ENCODE measurements around the gene SVOP. TPM values are rescaled to one million over a fixed set of nuclear protein-coding genes. Genes with fewer than 3 reads are reported as not detected.

SVOP gene
- total and polyA plus RNA-seq, 2 of the 8 experiments (the other 6 are each of a cell fraction or from before 2014, with no cell fraction given) = 0.06 TPM; not detected in 1

DNA sequence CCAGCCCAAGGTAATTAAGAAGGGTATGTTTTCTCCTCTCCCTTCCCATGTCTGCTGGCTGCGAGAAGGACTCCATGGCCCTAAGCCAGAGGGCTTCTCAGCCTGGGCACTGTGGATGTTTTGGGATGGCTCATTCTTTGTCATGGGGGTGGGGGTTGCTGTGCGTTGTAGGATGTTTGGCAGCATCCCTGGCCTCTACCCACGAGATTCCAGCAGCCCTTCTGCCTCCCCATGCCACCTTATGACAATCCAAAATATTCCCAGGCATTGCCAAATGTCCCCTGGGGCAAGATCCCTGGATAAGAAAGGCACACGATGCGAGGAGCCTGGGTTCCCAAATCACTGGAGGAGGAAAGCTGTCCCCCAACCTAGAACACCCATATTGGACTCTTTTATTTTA, 104.5 kb downstream of the SVOP start:
- Histone ChIP-seq H2BK20ac (ENCODE audit: low read length) (no peak overlapping the region), H3K23me2 (ENCODE audit: low read depth, low read length) (no peaks in the 10 kb centered on the region), H3K4me1 (replicated peaks in 1 of 4; ENCODE audit: control insufficient read depth in 3 of 4, insufficient read depth in 4 of 4, low read length in 3 of 4) (no peaks in the 10 kb centered on the region), H3K4ac (replicated peaks; ENCODE audit: insufficient read length, low read depth, low read length) (no peak overlapping the region), H4K91ac (replicated peaks; ENCODE audit: insufficient read length, low read length) (no peak overlapping the region), H4K20me1 (replicated peaks in 1 of 2; ENCODE audit: control insufficient read depth in 1 of 2, insufficient read depth in 2 of 2, low read length in 2 of 2) (no peaks in the 10 kb centered on the region), H2AK5ac (ENCODE audit: low read depth, low read length) (no peak overlapping the region), H3K18ac (ENCODE audit: extremely low read depth, low read length) (no peak overlapping the region), H4K5ac (ENCODE audit: insufficient read length, low read depth, low read length) (no peak overlapping the region), H3K79me1 (ENCODE audit: low read depth, low read length) (no peaks in the 10 kb centered on the region), H3K23ac (ENCODE audit: insufficient read length) (no peak overlapping the region), H3K4me2 (ENCODE audit: insufficient read depth in 1 of 2, low read depth in 2 of 2, low read length in 2 of 2) (no peak overlapping the region), H2BK12ac (ENCODE audit: low read depth, low read length) (no peak overlapping the region), H3K27me3 (replicated peaks in 1 of 4; ENCODE audit: control insufficient read depth in 3 of 4, extremely low read depth in 1 of 4, insufficient read depth in 3 of 4, low read length in 3 of 4) (no peaks in the 10 kb centered on the region), H4K8ac (ENCODE audit: extremely low read depth, insufficient read depth, low read length) (no peak overlapping the region), H2BK15ac (ENCODE audit: low read length) (no peak overlapping the region), H3K9me3 (ENCODE audit: insufficient read depth in 2 of 2, low read depth in 1 of 2, low read length in 1 of 2) (no peaks in the 10 kb centered on the region), H3K14ac (ENCODE audit: insufficient read length) (no peak overlapping the region), H2BK120ac (replicated peaks; ENCODE audit: low read depth, low read length) (no peak overlapping the region), H3K27ac (ENCODE audit: low read depth, low read length) (no peak overlapping the region), H3K56ac (replicated peaks; ENCODE audit: insufficient read length, low read depth, low read length) (no peak overlapping the region), H2BK5ac (ENCODE audit: low read depth, low read length) (no peak overlapping the region), H3K79me2 (ENCODE audit: control insufficient read depth in 1 of 2, insufficient read depth in 2 of 2, low read length in 2 of 2) (no peaks in the 10 kb centered on the region), H2AFZ (ENCODE audit: low read length) (no peak overlapping the region), H3K9ac (replicated peaks in 1 of 4; ENCODE audit: extremely low read depth in 1 of 4, low read depth in 3 of 4, low read length in 3 of 4) (no peak overlapping the region), H3K36me3 (ENCODE audit: control insufficient read depth in 2 of 4, insufficient read depth in 4 of 4, low read length in 3 of 4) (no peaks in the 10 kb centered on the region), H3K4me3 (ENCODE audit: extremely low read depth in 1 of 4, insufficient read depth in 2 of 4, low read depth in 3 of 4, low read length in 4 of 4) (no peak overlapping the region)
- WGBS, 2 experiments (ENCODE audit: extremely low coverage in 1 of 2, insufficient coverage in 1 of 2, insufficient read length in 1 of 2, insufficient replicate concordance in 2 of 2, low coverage in 1 of 2, low lambda C conversion rate in 2 of 2, missing lambda C conversion rate in 1 of 2) = 92% methylated on average over 5 of the region's 5 CpGs; no CpG with 5 or more reads in 1 of the 2 experiments
- no peak for TF ChIP-seq BCL11A (IDR thresholded peaks at IDR 0.05; ENCODE audit: low read depth in 2 of 2, low read length in 2 of 2)
- ChIA-PET CTCF (ENCODE audit: partially characterized antibody) (interaction anchor here (1.2 to 1.5 kb wide), 3 partner anchors 31 to 35 kb away, joined by 3 to 4 read pairs (median 4); no protein-coding TSS in a partner anchor), POLR2A (ENCODE audit: partially characterized antibody) (interaction anchor here (0.8 kb wide), 1 partner anchor 10 kb away, joined by 3 read pairs; no protein-coding TSS in a partner anchor)
- FAIRE-seq (no peak), DNase-seq (ENCODE audit: low read depth in 1 of 2, low spot score in 2 of 2) (no peak)
